Measurements from ENCODE around the gene NDOR1.

NDOR1 gene

DNA sequence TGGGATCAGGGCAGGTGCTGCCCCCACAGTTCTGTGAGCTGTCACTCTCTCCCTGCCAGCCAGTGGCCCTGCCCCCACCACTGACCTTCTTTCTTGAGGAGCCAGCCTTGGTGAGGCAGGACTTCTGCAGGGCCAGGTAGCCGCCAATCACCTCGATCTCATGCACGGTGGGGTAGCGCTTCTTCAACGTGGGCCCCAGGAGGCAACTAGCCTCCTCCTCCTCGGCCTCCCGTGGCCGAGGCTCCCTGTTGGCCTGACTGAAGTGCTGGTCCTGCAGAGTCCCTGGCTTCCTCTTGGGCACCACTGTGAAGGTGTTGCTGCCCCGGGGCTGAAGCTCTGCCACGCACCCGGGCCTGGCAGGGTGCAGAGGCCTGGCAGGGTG, 6.6 kb upstream of the NDOR1 start:
- Histone ChIP-seq H3K4me3 (replicated peaks; ENCODE audit: insufficient read depth, low read length) (no peak overlapping the region; the same call in 1 of the 2 replicates), H3K27ac (replicated peaks) (no peak overlapping the region), H3K27me3 (ENCODE audit: insufficient read depth, poor library complexity, severe bottlenecking) (no peaks in the 10 kb centered on the region)
- no peak for DNase-seq (ENCODE audit: low read depth in 1 of 2, low spot score in 1 of 2)
- TF ChIP-seq, protein P1, sequence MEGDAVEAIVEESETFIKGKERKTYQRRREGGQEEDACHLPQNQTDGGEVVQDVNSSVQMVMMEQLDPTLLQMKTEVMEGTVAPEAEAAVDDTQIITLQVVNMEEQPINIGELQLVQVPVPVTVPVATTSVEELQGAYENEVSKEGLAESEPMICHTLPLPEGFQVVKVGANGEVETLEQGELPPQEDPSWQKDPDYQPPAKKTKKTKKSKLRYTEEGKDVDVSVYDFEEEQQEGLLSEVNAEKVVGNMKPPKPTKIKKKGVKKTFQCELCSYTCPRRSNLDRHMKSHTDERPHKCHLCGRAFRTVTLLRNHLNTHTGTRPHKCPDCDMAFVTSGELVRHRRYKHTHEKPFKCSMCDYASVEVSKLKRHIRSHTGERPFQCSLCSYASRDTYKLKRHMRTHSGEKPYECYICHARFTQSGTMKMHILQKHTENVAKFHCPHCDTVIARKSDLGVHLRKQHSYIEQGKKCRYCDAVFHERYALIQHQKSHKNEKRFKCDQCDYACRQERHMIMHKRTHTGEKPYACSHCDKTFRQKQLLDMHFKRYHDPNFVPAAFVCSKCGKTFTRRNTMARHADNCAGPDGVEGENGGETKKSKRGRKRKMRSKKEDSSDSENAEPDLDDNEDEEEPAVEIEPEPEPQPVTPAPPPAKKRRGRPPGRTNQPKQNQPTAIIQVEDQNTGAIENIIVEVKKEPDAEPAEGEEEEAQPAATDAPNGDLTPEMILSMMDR (IDR thresholded peaks at IDR 0.05; ENCODE audit: insufficient read depth, low read length): no peak
- TF ChIP-seq, protein P2, sequence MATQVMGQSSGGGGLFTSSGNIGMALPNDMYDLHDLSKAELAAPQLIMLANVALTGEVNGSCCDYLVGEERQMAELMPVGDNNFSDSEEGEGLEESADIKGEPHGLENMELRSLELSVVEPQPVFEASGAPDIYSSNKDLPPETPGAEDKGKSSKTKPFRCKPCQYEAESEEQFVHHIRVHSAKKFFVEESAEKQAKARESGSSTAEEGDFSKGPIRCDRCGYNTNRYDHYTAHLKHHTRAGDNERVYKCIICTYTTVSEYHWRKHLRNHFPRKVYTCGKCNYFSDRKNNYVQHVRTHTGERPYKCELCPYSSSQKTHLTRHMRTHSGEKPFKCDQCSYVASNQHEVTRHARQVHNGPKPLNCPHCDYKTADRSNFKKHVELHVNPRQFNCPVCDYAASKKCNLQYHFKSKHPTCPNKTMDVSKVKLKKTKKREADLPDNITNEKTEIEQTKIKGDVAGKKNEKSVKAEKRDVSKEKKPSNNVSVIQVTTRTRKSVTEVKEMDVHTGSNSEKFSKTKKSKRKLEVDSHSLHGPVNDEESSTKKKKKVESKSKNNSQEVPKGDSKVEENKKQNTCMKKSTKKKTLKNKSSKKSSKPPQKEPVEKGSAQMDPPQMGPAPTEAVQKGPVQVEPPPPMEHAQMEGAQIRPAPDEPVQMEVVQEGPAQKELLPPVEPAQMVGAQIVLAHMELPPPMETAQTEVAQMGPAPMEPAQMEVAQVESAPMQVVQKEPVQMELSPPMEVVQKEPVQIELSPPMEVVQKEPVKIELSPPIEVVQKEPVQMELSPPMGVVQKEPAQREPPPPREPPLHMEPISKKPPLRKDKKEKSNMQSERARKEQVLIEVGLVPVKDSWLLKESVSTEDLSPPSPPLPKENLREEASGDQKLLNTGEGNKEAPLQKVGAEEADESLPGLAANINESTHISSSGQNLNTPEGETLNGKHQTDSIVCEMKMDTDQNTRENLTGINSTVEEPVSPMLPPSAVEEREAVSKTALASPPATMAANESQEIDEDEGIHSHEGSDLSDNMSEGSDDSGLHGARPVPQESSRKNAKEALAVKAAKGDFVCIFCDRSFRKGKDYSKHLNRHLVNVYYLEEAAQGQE (IDR thresholded peaks at IDR 0.05; ENCODE audit: insufficient replicate concordance, low read depth): no peak
- TF ChIP-seq SPI1 (IDR thresholded peaks at IDR 0.05; ENCODE audit: borderline replicate concordance, low read depth): no peak
- no peak for TF ChIP-seq GABPA (IDR thresholded peaks at IDR 0.05; ENCODE audit: low read depth)
- no peak for TF ChIP-seq POLR2AphosphoS5 (IDR thresholded peaks at IDR 0.05; ENCODE audit: low read depth)

DNA sequence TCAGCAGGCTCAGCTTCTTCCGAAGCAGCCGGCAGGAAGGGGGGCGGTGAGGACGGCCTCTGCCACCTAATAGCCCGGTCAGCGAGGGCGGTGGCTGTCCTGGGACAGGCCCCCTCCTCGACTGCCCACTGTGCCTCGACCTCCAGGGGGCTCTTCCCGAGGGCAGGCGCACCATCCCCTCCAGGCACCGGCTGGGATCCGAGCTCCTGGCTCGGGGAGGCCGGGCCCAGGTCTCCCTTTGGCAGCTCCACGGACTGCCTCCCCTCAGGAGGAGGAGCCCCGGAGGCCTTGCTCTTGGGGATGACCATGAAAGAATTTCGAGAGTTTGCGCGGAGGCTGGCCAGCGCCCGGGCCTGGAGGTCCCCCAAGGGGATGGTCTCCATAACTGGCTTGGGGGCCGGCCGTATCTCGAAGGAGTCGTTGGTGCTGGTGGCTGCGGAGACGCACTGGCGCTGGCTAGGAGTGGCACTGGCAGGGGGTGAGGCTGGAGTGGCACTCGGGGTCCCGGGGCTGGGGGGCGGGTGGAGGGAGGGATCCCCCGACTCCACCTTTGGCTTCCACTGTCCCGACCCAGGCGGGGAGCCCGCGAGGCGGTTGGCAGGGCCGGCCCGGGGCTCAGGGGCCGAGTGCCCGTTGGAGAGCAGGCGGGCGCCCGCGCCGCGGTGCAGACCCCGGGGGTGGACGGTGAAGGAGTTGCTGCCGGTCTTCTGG, 5.9 kb upstream of the NDOR1 start:
- no peak overlapping the region for H3K27ac ChIP-seq (replicated peaks)
- no peaks in the 10 kb centered on the region for H3K27me3 ChIP-seq (ENCODE audit: insufficient read depth, poor library complexity, severe bottlenecking)
- TF ChIP-seq, protein P1 (IDR thresholded peaks at IDR 0.05; ENCODE audit: insufficient read depth, low read length): no peak
- TF ChIP-seq SPI1 (IDR thresholded peaks at IDR 0.05; ENCODE audit: borderline replicate concordance, low read depth) (no peak), POLR2AphosphoS5 (IDR thresholded peaks at IDR 0.05; ENCODE audit: low read depth) (no peak), GABPA (IDR thresholded peaks at IDR 0.05; ENCODE audit: low read depth) (no peak)
- TF ChIP-seq, protein P2 (IDR thresholded peaks at IDR 0.05; ENCODE audit: insufficient replicate concordance, low read depth): no peak
- peak overlapping the region; percentile 36 for H3K4me3 ChIP-seq (replicated peaks; ENCODE audit: insufficient read depth, low read length)
- no peak for DNase-seq (ENCODE audit: low read depth in 1 of 2, low spot score in 1 of 2)

DNA sequence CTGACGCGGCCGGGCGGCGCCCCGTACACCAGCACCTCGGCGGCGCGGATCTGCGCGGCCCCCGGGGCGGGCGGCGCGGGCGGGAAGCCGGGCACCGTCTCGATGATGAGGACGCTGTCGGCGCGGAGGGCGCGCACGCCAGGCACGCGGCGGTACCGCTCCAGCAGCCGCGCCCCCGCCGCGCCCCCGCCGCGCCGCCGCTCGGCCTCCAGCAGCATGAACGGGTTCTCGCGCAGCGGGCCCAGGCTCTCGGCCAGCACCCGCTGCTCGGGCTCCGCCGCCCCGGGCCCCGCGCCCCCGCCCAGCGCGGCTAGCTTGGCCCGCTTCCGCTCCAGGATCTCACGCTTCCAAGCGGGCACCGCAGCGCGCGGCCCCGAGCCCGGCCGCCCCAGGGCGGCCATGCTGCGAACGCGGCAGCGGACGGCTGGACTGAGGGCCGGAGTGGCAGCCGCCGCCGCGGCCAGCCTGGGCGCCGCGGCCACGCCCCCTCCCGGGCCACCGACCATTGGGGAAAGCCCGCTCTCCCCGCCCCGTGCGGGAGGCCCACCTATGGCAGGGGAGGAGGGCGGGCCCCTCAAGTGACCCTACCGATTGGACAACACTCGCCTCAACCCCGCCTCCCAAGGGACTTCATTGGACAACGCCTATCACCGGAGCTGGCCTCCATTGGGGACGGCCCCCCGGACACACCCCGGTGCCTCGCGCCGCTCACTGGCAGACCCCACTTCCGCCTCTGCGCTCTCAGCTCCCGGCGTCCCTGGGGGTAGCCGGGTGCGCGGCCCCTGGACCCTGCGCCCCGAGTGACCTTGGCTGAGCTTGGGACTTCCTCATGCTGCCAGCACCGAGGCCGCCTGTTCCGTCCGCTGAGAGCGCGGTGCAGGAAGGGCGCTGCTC, 4.9 kb upstream of the NDOR1 start, which contains the start of gene TPRN:
Gene TPRN, minus strand, starts transcription at position 431 of the 894 bp plus-strand sequence. Its CDS starts 30 bp downstream, at position 401.
- peak; percentile 100 for DNase-seq (ENCODE audit: low read depth in 1 of 2, low spot score in 1 of 2)
- Histone ChIP-seq H3K27ac (replicated peaks) (peak within 1 kb of the TSS; percentile 74), H3K4me3 (replicated peaks; ENCODE audit: insufficient read depth, low read length) (peak within 1 kb of the TSS; percentile 62), H3K27me3 (ENCODE audit: insufficient read depth, poor library complexity, severe bottlenecking) (no peaks in the 10 kb centered on the region)
- TF ChIP-seq, protein P2 (IDR thresholded peaks at IDR 0.05; ENCODE audit: insufficient replicate concordance, low read depth): no peak
- TF ChIP-seq SPI1 (IDR thresholded peaks at IDR 0.05; ENCODE audit: borderline replicate concordance, low read depth) (peak; percentile 66), GABPA (IDR thresholded peaks at IDR 0.05; ENCODE audit: low read depth) (no peak; the same call in 1 of the 2 replicates), POLR2AphosphoS5 (IDR thresholded peaks at IDR 0.05; ENCODE audit: low read depth) (peak; percentile 74)
- TF ChIP-seq, protein P1 (IDR thresholded peaks at IDR 0.05; ENCODE audit: insufficient read depth, low read length): no peak

All from HL-60 (cell line).